Loucy (cell line): ENCODE data around the gene BMPER.

Experiments
- H2AFZ ChIP-seq: fragments of 200-600 bp; sonication (generic); 2 replicates; pipeline ENCODE4 v1.6.0; 2016; ENCODE audit warnings: antibody characterized with exemption, mild to moderate bottlenecking, low read length, moderate library complexity
- H3F3A ChIP-seq: fragments of 200-600 bp; 2 replicates; pipeline ENCODE4 v1.6.0; 2016; ENCODE audit warnings: antibody characterized with exemption, low read depth, mild to moderate bottlenecking
- H3K27me3 ChIP-seq: fragments of 200-600 bp; sonication (generic); 2 replicates; pipeline ENCODE4 v1.6.1; 2014; ENCODE audit warnings: low read length, mild to moderate bottlenecking; ENCODE audit not compliant: insufficient read depth, poor library complexity, severe bottlenecking
- H3K36me3 ChIP-seq: fragments of 200-600 bp; sonication (generic); 2 replicates; pipeline ENCODE4 v1.6.1; 2016; ENCODE audit warnings: low read length; ENCODE audit not compliant: insufficient read depth
- H3K4me1 ChIP-seq: fragments of 200-600 bp; sonication (generic); 2 replicates; pipeline ENCODE4 v1.5.1; 2014; ENCODE audit warnings: low read length, mild to moderate bottlenecking; ENCODE audit not compliant: insufficient read depth, poor library complexity, severe bottlenecking
- H3K4me2 ChIP-seq: fragments of 200-600 bp; sonication (generic); 2 replicates; pipeline ENCODE4 v1.6.0; 2014; ENCODE audit warnings: antibody characterized with exemption, low read length, low read depth, mild to moderate bottlenecking; ENCODE audit not compliant: poor library complexity, severe bottlenecking
- H3K4me3 ChIP-seq: fragments of 200-600 bp; sonication (generic); 2 replicates; pipeline ENCODE4 v1.5.1; 2014; ENCODE audit warnings: low read length, mild to moderate bottlenecking, mixed read lengths; ENCODE audit not compliant: poor library complexity, severe bottlenecking
- H3K79me2 ChIP-seq: fragments of 200-600 bp; sonication (generic); 2 replicates; pipeline ENCODE4 v1.6.1; 2014; ENCODE audit warnings: low read length; ENCODE audit not compliant: insufficient read depth
- H3K9ac ChIP-seq: fragments of 200-600 bp; sonication (generic); 2 replicates; pipeline ENCODE4 v1.6.0; 2014; ENCODE audit warnings: mild to moderate bottlenecking, low read depth, low read length, moderate library complexity; ENCODE audit not compliant: poor library complexity, severe bottlenecking
- H3K9me2 ChIP-seq: fragments of 200-600 bp; sonication (generic); replicated peaks from 2 replicates; pipeline ENCODE4 v1.6.1; 2016; ENCODE audit warnings: low read depth, low read length, mixed read lengths
- H3K9me3 ChIP-seq: fragments of 200-600 bp; sonication (generic); 2 replicates; pipeline ENCODE4 v1.6.1; 2014; ENCODE audit warnings: mild to moderate bottlenecking, antibody characterized with exemption, low read length, low read depth; ENCODE audit not compliant: insufficient read depth
- H4K20me1 ChIP-seq: fragments of 200-600 bp; sonication (generic); 2 replicates; pipeline ENCODE4 v1.6.0; 2014; ENCODE audit warnings: antibody characterized with exemption, low read length, mild to moderate bottlenecking; ENCODE audit not compliant: insufficient read depth, poor library complexity, severe bottlenecking
- EZH2phosphoT487 ChIP-seq: fragments of 200-600 bp; IDR thresholded peaks from 2 replicates; pipeline ENCODE4 v1.6.1; 2018; ENCODE audit warnings: antibody characterized with exemption, mild to moderate bottlenecking, moderate library complexity, borderline replicate concordance
- TF ChIP-seq, protein P1 (sequence below): fragments of 200-600 bp; sonication (generic); conservative IDR thresholded peaks from 2 replicates; pipeline ENCODE4 v1.5.1; 2014; ENCODE audit warnings: mild to moderate bottlenecking, antibody characterized with exemption, low read length

BMPER gene

DNA sequence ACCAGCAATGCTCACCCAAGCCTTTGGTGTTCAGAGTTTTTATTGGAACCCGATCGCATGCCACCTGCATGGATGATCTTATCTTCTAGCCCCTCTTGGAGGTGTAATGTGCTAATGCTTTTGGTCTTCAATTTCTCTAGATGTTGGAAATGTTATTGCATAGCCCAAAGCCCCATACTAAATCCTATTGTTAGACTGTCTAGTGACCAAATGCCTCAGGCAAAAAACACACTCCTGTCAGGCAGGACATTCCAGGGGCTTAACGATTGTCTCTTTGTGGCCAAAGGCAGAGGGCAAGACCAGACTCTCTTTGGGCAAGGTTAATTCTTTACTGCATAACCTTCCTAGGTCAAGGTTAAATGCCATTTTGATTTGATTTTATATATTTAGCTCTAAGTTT lies 187.9 kb downstream of the BMPER start:
- Histone ChIP-seq H3F3A (no peaks in the 10 kb centered on the region), H2AFZ (no peak overlapping the region), H3K9ac (no peak overlapping the region), H3K4me2 (no peak overlapping the region), H3K36me3 (no peaks in the 10 kb centered on the region), H3K9me2 (no peaks in the 10 kb centered on the region), H4K20me1 (no peaks in the 10 kb centered on the region), H3K4me3 (no peak overlapping the region), H3K79me2 (no peaks in the 10 kb centered on the region), H3K27me3 (no peaks in the 10 kb centered on the region), H3K9me3 (no peaks in the 10 kb centered on the region), H3K4me1 (no peaks in the 10 kb centered on the region)
- TF ChIP-seq, protein P1, sequence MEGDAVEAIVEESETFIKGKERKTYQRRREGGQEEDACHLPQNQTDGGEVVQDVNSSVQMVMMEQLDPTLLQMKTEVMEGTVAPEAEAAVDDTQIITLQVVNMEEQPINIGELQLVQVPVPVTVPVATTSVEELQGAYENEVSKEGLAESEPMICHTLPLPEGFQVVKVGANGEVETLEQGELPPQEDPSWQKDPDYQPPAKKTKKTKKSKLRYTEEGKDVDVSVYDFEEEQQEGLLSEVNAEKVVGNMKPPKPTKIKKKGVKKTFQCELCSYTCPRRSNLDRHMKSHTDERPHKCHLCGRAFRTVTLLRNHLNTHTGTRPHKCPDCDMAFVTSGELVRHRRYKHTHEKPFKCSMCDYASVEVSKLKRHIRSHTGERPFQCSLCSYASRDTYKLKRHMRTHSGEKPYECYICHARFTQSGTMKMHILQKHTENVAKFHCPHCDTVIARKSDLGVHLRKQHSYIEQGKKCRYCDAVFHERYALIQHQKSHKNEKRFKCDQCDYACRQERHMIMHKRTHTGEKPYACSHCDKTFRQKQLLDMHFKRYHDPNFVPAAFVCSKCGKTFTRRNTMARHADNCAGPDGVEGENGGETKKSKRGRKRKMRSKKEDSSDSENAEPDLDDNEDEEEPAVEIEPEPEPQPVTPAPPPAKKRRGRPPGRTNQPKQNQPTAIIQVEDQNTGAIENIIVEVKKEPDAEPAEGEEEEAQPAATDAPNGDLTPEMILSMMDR: no peak
- no peak for TF ChIP-seq EZH2phosphoT487

DNA sequence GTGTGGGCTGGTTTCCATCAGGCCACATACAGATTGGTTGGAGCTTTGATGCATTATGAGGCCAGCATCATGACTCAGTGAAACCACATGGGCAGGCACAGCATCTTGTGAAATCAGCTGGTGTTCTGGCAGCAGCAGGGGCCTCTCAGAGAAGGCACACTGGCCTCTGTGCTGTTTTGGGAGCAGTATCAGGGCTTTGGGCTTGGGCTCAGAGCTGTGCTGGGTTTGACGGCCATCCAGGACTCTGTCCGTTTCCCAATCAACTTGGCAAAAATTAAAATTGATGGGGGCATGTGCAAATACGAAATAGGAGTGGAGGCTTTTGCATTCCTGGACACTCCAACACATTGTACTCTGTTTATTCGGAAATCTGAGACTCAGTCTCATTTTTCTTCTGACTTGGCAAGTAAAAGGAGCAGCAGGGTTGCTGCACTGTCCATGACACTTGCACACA lies 190.9 kb downstream of the BMPER start:
- Histone ChIP-seq H2AFZ (no peak overlapping the region), H3K9me3 (no peaks in the 10 kb centered on the region), H3K4me3 (no peak overlapping the region), H3K79me2 (no peaks in the 10 kb centered on the region), H3K36me3 (no peaks in the 10 kb centered on the region), H3K4me1 (no peaks in the 10 kb centered on the region), H3K9me2 (no peaks in the 10 kb centered on the region), H3F3A (no peaks in the 10 kb centered on the region), H3K27me3 (no peaks in the 10 kb centered on the region), H4K20me1 (no peaks in the 10 kb centered on the region), H3K9ac (no peak overlapping the region), H3K4me2 (no peak overlapping the region)
- TF ChIP-seq, protein P1: no peak
- TF ChIP-seq EZH2phosphoT487: no peak

DNA sequence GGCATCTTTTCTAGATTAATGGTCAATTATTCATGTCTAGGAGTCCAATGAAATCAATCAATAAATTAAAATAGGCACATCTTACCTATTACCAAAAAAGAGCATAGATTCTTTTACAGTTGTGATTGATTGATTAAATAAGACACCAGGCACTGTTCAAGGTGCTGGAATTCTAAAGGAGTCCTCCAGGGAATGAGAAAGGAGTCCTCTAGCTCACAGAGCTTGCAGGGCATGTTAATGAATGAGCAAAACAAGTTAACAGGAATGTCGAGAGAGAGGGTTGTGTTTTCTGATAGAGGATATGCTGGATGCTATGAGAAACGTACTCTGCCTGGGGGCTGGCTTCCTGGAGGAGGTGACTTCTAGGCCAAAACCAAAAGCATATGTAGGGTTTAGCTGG lies 191.4 kb downstream of the BMPER start:
- no peak overlapping the region for H3K9ac ChIP-seq

More for the DNA sequence above, 191.4 kb downstream of the BMPER start:
- Histone ChIP-seq H4K20me1 (no peaks in the 10 kb centered on the region), H3K4me2 (no peak overlapping the region), H3F3A (no peaks in the 10 kb centered on the region), H2AFZ (no peak overlapping the region), H3K4me1 (no peaks in the 10 kb centered on the region), H3K4me3 (no peak overlapping the region), H3K36me3 (no peaks in the 10 kb centered on the region), H3K27me3 (no peaks in the 10 kb centered on the region), H3K9me3 (no peaks in the 10 kb centered on the region), H3K79me2 (no peaks in the 10 kb centered on the region), H3K9me2 (no peaks in the 10 kb centered on the region)
- no peak for TF ChIP-seq EZH2phosphoT487
- TF ChIP-seq, protein P1: no peak
